Spleen (tissue), 7 donors: ENCODE results near the gene DGKG.

ENCODE experiments used
- POLR2AphosphoS5 ChIP-seq, 3 donors: sonication (generic); formaldehyde crosslinking; IDR thresholded peaks; one replicate each; pipeline ENCODE4 v1.5.1; 2017; ENCODE audit warnings: antibody characterized with exemption in 3 of 3
- TF ChIP-seq, protein P1 (sequence below), 11 experiments: fragments of 200-600 bp in 7 of 11; fragments of 450-650 bp in 4 of 11; sonication (generic) in 4 of 11; IDR thresholded peaks in 8 of 11; conservative IDR thresholded peaks in 3 of 11; 1 replicate in 7 of 11; 2 replicates in 4 of 11; pipeline versions ENCODE4 v1.4.0 to v1.8.0; 2016 to 2021; ENCODE audit warnings: antibody characterized with exemption in 11 of 11, inconsistent platforms in 4 of 11, mild to moderate bottlenecking in 1 of 11
- donor health status: DM: no; HTN: no; CAD: no; lungs with moderate emphysema.
- donor health status: DM: no; HTN: no; CAD: no.
- donor health status: DM: no; HTN: no; CAD: no.

DNA sequence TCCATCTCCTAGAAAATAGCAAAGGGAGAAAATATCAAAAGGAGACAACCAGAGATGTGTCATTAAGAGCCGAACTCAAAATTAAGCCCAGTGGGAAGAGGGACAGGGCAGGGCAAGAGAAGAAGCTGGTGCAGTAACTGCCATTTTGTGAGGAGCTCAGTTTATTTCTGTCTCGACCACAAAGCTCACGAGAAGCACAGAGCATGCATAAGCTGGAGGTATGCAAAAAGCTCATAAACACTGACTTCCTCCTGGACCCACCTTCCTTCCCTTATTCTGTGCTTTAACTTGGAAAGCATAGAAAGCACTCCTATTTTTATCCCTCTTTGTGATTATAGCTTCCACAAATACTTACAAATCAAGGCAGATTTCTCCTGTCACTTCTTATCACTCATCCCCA, 81.3 kb downstream of the DGKG start:
- TF ChIP-seq, protein P1, sequence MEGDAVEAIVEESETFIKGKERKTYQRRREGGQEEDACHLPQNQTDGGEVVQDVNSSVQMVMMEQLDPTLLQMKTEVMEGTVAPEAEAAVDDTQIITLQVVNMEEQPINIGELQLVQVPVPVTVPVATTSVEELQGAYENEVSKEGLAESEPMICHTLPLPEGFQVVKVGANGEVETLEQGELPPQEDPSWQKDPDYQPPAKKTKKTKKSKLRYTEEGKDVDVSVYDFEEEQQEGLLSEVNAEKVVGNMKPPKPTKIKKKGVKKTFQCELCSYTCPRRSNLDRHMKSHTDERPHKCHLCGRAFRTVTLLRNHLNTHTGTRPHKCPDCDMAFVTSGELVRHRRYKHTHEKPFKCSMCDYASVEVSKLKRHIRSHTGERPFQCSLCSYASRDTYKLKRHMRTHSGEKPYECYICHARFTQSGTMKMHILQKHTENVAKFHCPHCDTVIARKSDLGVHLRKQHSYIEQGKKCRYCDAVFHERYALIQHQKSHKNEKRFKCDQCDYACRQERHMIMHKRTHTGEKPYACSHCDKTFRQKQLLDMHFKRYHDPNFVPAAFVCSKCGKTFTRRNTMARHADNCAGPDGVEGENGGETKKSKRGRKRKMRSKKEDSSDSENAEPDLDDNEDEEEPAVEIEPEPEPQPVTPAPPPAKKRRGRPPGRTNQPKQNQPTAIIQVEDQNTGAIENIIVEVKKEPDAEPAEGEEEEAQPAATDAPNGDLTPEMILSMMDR (IDR thresholded peaks at IDR 0.05 in 8 of 11, conservative IDR thresholded peaks at IDR 0.05 in 3 of 11) = no peak
- TF ChIP-seq POLR2AphosphoS5 (IDR thresholded peaks at IDR 0.05) = no peak
